ENCODE results near the gene NELL2. TPM values are rescaled to one million over a fixed set of nuclear protein-coding genes. Genes with fewer than 3 reads are reported as not detected.
A peak's percentile ranks its signal among the peaks of the same experiment; 100 is the strongest.

NELL2 gene
- total RNA-seq, 1 experiment from 2014 or later: 32.7 TPM

DNA sequence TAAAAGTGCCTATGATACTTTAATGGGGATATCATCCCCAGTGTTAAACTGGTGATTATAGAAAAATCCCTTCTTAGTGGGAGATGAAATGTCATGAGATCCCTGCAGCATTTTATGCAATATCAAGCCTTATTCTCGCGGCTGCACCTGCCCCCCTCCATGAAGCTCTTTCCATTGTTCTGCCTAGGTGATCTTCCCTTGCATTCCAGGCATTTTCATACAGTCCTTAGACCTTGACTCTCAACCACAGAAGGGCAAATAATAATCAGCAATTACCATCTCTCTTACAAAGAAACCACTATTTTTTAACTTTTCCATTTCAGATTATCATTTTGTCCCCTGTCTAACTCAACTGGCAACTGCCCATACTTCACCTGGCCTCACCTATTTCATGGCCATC lies 352.3 kb downstream of the NELL2 start:
- no peak overlapping the region for H2BK120ac ChIP-seq (ENCODE audit: low read depth, low read length, poor library complexity, severe bottlenecking)
- H4K20me1 ChIP-seq (ENCODE audit: control insufficient read depth, insufficient read depth, insufficient read length): no peaks in the 10 kb centered on the region
- H3K23ac ChIP-seq (ENCODE audit: insufficient read length, low read depth, low read length): no peak overlapping the region
- no peak overlapping the region for H2BK12ac ChIP-seq (ENCODE audit: insufficient read length, low read depth, low read length)
- peaks cover 17 to 21% of the 10 kb centered on the region in 2 experiments for H3K4me1 Mint-ChIP-seq
- H3K4me1 ChIP-seq (ENCODE audit: insufficient read depth, low read length): no peaks in the 10 kb centered on the region; the same call in 1 of the 2 replicates
- no peak overlapping the region for H3K14ac ChIP-seq (ENCODE audit: insufficient read depth, low read length)
- H3K18ac ChIP-seq (ENCODE audit: insufficient read length, low read depth, low read length): no peak overlapping the region
- TF ChIP-seq, protein P1, sequence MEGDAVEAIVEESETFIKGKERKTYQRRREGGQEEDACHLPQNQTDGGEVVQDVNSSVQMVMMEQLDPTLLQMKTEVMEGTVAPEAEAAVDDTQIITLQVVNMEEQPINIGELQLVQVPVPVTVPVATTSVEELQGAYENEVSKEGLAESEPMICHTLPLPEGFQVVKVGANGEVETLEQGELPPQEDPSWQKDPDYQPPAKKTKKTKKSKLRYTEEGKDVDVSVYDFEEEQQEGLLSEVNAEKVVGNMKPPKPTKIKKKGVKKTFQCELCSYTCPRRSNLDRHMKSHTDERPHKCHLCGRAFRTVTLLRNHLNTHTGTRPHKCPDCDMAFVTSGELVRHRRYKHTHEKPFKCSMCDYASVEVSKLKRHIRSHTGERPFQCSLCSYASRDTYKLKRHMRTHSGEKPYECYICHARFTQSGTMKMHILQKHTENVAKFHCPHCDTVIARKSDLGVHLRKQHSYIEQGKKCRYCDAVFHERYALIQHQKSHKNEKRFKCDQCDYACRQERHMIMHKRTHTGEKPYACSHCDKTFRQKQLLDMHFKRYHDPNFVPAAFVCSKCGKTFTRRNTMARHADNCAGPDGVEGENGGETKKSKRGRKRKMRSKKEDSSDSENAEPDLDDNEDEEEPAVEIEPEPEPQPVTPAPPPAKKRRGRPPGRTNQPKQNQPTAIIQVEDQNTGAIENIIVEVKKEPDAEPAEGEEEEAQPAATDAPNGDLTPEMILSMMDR (conservative IDR thresholded peaks at IDR 0.05): no peak
- H3K27ac ChIP-seq (ENCODE audit: insufficient read length, low read depth, low read length): no peak overlapping the region
- H2BK20ac ChIP-seq (ENCODE audit: low read depth, low read length, poor library complexity, severe bottlenecking): no peak overlapping the region
- no peaks in the 10 kb centered on the region for H3K9me3 Mint-ChIP-seq
- H4K5ac ChIP-seq (ENCODE audit: insufficient read length, low read depth, low read length): no peak overlapping the region
- 0 out of 7 replicates have a peak, but pooled peaks cover 0 to 2% (median 0%) of the 10 kb centered on the region in 3 experiments for H3K36me3 Mint-ChIP-seq (ENCODE audit: insufficient read depth in 1 of 3, low read depth in 3 of 3)
- H3K79me1 ChIP-seq (ENCODE audit: insufficient read depth, low read depth, low read length, poor library complexity, severe bottlenecking): no peaks in the 10 kb centered on the region
- WGBS (ENCODE audit: extremely low coverage, insufficient read length, low lambda C conversion rate): no CpG with 5 or more reads among the region's 2 CpGs
- no peak overlapping the region for H3K4ac ChIP-seq (ENCODE audit: low read depth, low read length)
- H2AK5ac ChIP-seq (ENCODE audit: insufficient read length, low read length): no peak overlapping the region
- H3K9ac ChIP-seq (ENCODE audit: extremely low read depth, insufficient read length, low read length): no peak overlapping the region
- H3T11ph ChIP-seq (ENCODE audit: low read length): no peak overlapping the region
- H4K8ac ChIP-seq (replicated peaks; ENCODE audit: insufficient read length, low read depth, low read length): no peak overlapping the region
- H3K27me3 Mint-ChIP-seq (ENCODE audit: low read depth): no peaks in the 10 kb centered on the region
- no peak overlapping the region for H2BK5ac ChIP-seq (ENCODE audit: insufficient read length, low read length)
- H2BK15ac ChIP-seq (ENCODE audit: low read depth, low read length): no peak overlapping the region
- no peak overlapping the region for H3K4me2 ChIP-seq (ENCODE audit: insufficient read depth, insufficient read length, low read length)
- H3K27ac Mint-ChIP-seq: peak overlapping the region in 1 of 3 experiments; percentile 60; a peak in 1 of 7 replicates
- no peaks in the 10 kb centered on the region for H3K23me2 ChIP-seq (ENCODE audit: insufficient read length, low read depth, low read length, poor library complexity, severe bottlenecking)
- no peak overlapping the region for H2AFZ ChIP-seq (ENCODE audit: low read length)
- no peak overlapping the region for H4K91ac ChIP-seq (ENCODE audit: insufficient read length, low read depth, low read length)
- DNase-seq: no peak
- no peak overlapping the region for H3K4me3 Mint-ChIP-seq
- H3K27me3 ChIP-seq (ENCODE audit: insufficient read depth, low read length): no peaks in the 10 kb centered on the region
- H3K56ac ChIP-seq (ENCODE audit: insufficient read length, low read depth, low read length): no peak overlapping the region
- no peaks in the 10 kb centered on the region for H3K9me3 ChIP-seq (ENCODE audit: control insufficient read depth, low read depth, low read length)
- no peaks in the 10 kb centered on the region for H3K79me2 ChIP-seq (ENCODE audit: insufficient read depth, low read length)

Measured in H9 (cell line).